ENCODE measurements around the gene OGFOD1. TPM values are rescaled to one million over a fixed set of nuclear protein-coding genes. Genes with fewer than 3 reads are reported as not detected.
A peak's percentile ranks its signal among the peaks of the same experiment; 100 is the strongest.

Gene OGFOD1
- total and polyA plus RNA-seq, 2 of the 13 experiments (the other 11 are each of a cell fraction or from before 2014, with no cell fraction given): 35.2 to 81.3 TPM

GRCh38 chr16:56519459-56520250, 68.3 kb downstream of the OGFOD1 start, which contains the start of gene BBS2 (continued):
- no peak; the same call in 1 of the 2 replicates for TF ChIP-seq NFAT5 (CRISPR knock-in tag; IDR thresholded peaks at IDR 0.05)
- TF ChIP-seq ZNF816 (CRISPR knock-in tag; IDR thresholded peaks at IDR 0.05; ENCODE audit: borderline replicate concordance): peak; percentile 85; the same call in 1 of the 2 replicates
- no peak for TF ChIP-seq SRSF9 (IDR thresholded peaks at IDR 0.05; ENCODE audit: borderline replicate concordance, insufficient read depth, low read depth, low read length, poor library complexity, severe bottlenecking)
- peak; percentile 9; the same call in 1 of the 2 replicates for TF ChIP-seq PAXIP1 (CRISPR knock-in tag; conservative IDR thresholded peaks at IDR 0.05)
- no peak for TF ChIP-seq PLRG1 (conservative IDR thresholded peaks at IDR 0.05)
- TF ChIP-seq FOXA3 (CRISPR knock-in tag; IDR thresholded peaks at IDR 0.05): 0 out of 2 replicates have a peak, but pooled peaks have one; percentile 13
- no peak for TF ChIP-seq PAF1 (CRISPR knock-in tag; IDR thresholded peaks at IDR 0.05)
- no peak for TF ChIP-seq MIXL1 (CRISPR knock-in tag; IDR thresholded peaks at IDR 0.05)
- TF ChIP-seq GLI4 (CRISPR knock-in tag; IDR thresholded peaks at IDR 0.05; ENCODE audit: borderline replicate concordance): 0 out of 2 replicates have a peak, but pooled peaks have one; percentile 76
- TF ChIP-seq REL (CRISPR knock-in tag; conservative IDR thresholded peaks at IDR 0.05): 0 out of 2 replicates have a peak, but pooled peaks have one; percentile 11
- no peak; the same call in 1 of the 2 replicates for TF ChIP-seq ZNF276 (CRISPR knock-in tag; IDR thresholded peaks at IDR 0.05; ENCODE audit: low read depth)
- peak; percentile 96 for TF ChIP-seq PHF8 (CRISPR knock-in tag; IDR thresholded peaks at IDR 0.05)
- TF ChIP-seq MAX (IDR thresholded peaks at IDR 0.05): peak; percentile 81
- peak; percentile 83 for TF ChIP-seq ZNF292 (CRISPR knock-in tag; IDR thresholded peaks at IDR 0.05; ENCODE audit: borderline replicate concordance, low read depth)
- TF ChIP-seq IRF1 (CRISPR knock-in tag; IDR thresholded peaks at IDR 0.05; ENCODE audit: low read depth): no peak
- no peak for TF ChIP-seq ZNF619 (CRISPR knock-in tag; IDR thresholded peaks at IDR 0.05)
- no peak for TF ChIP-seq KLF15 (CRISPR knock-in tag; IDR thresholded peaks at IDR 0.05; ENCODE audit: borderline replicate concordance)

Data from HepG2 (cell line).